Effector memory CD4-positive, alpha-beta T cell (primary cell): Measurements from ENCODE around the gene KRT33B.
"Not testable (repeated sequence)": the region's sequence is repeated elsewhere in the genome, so short reads cannot be mapped to it uniquely, and the experiment has no call there.

Experiments used
- DNase-seq, 3 donors: peaks; one replicate each; pipeline ENCODE4 v3.0.0-alpha.2; 2020
- H3K27ac ChIP-seq: 2 replicates; pipeline ENCODE4 v1.7.0; 2013; ENCODE audit warnings: mild to moderate bottlenecking, low read length, moderate library complexity; ENCODE audit not compliant: insufficient read depth, poor library complexity, severe bottlenecking
- H3K27me3 ChIP-seq: replicated peaks from 2 replicates; pipeline ENCODE4 v1.7.0; 2013; ENCODE audit warnings: mild to moderate bottlenecking, low read length; ENCODE audit not compliant: insufficient read depth, control insufficient read depth, poor library complexity, severe bottlenecking
- H3K36me3 ChIP-seq: 2 replicates; pipeline ENCODE4 v1.7.0; 2013; ENCODE audit warnings: mild to moderate bottlenecking, low read length, moderate library complexity; ENCODE audit not compliant: control insufficient read depth, insufficient read depth
- H3K4me1 ChIP-seq: 2 replicates; pipeline ENCODE4 v1.7.0; 2013; ENCODE audit warnings: low read length, mild to moderate bottlenecking; ENCODE audit not compliant: control insufficient read depth, insufficient read depth, poor library complexity, severe bottlenecking
- H3K4me3 ChIP-seq: 2 replicates; pipeline ENCODE4 v1.7.0; 2013; ENCODE audit warnings: low read length, low read depth, mild to moderate bottlenecking; ENCODE audit not compliant: insufficient read depth, poor library complexity, severe bottlenecking
- H3K9me3 ChIP-seq: 2 replicates; pipeline ENCODE4 v1.7.0; 2013; ENCODE audit warnings: mild to moderate bottlenecking, low read length, moderate library complexity; ENCODE audit not compliant: control insufficient read depth

Gene KRT33B

GRCh38 chr17:41352597-41353366 is 16.8 kb downstream of the KRT33B start:
- DNase-seq: no peak
- no peaks in the 10 kb centered on the region for H3K27me3 ChIP-seq
- no peak overlapping the region for H3K27ac ChIP-seq
- H3K4me1 ChIP-seq: peaks cover 7% of the 10 kb centered on the region
- H3K36me3 ChIP-seq: no peaks in the 10 kb centered on the region
- no peaks in the 10 kb centered on the region for H3K9me3 ChIP-seq
- no peak overlapping the region for H3K4me3 ChIP-seq

- Histone ChIP-seq H3K9me3 (no peaks in the 10 kb centered on the region), H3K36me3 (no peaks in the 10 kb centered on the region), H3K27me3 (no peaks in the 10 kb centered on the region), H3K4me1 (peaks cover 7% of the 10 kb centered on the region), H3K4me3 (no peak overlapping the region), H3K27ac (no peak overlapping the region)
- no peak for DNase-seq
These were observed 18.4 kb downstream of the KRT33B start for GRCh38 chr17:41351177-41351576.

GRCh38 chr17:41350381-41350878 is 19.2 kb downstream of the KRT33B start, which contains the start of gene KRT33A:
Gene KRT33A, minus strand, starts transcription at chr17:41350828. Its CDS starts 61 bp downstream, at chr17:41350767.
- DNase-seq, H3K36me3 ChIP-seq, H3K4me3 ChIP-seq, H3K27ac ChIP-seq, H3K27me3 ChIP-seq, H3K9me3 ChIP-seq, H3K4me1 ChIP-seq: not testable (repeated sequence)

- peaks cover 7% of the 10 kb centered on the region for H3K4me1 ChIP-seq
- H3K27me3 ChIP-seq: no peaks in the 10 kb centered on the region
- H3K4me3 ChIP-seq: no peak overlapping the region
- DNase-seq: no peak
- H3K27ac ChIP-seq: no peak overlapping the region
- H3K36me3 ChIP-seq: no peaks in the 10 kb centered on the region
- H3K9me3 ChIP-seq: peaks cover under 1% of the 10 kb centered on the region
These were observed 21.5 kb downstream of the KRT33B start for GRCh38 chr17:41347869-41348760.

DNA sequence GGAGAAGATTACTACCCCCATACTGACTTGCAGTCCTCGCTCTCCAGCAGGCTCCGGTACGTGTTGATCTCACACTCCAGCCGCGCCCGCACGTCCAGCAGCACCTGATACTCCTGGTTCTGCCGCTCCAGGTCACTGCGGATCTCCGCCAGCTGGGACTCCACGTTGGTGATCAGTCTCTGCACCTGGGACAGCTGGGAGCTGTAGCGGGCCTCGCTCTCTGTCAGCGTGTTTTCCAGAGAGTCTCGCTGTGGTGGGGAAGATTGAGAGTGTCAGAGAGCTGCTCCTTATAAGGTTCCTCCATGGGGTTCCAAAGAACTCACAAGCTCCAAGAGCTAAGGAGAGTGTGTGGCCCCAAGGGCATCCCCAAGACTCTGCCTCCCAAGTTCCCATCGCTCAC is 23.2 kb downstream of the KRT33B start:
- not testable (repeated sequence) for H3K4me1 ChIP-seq, H3K27ac ChIP-seq, DNase-seq, H3K27me3 ChIP-seq, H3K9me3 ChIP-seq, H3K36me3 ChIP-seq, H3K4me3 ChIP-seq

DNA sequence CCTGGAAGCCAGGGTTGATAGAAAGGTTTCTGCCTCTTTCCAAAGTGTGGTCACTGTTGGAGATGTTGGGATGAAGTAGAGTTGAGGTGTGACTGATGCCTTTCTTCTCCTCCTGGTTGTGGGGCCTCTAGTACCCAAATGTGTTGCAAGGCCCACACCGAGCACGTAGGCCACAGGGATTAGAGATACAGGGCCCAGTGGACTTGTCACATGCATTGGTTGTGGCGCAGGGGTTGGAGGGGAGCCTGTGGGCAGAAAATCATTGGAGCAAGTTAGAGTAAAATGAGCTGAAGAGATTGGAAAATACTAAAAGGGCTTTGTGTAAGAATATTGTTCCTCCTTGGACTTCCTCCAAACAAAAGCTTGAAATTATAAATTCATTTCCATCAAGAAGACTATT is 23.6 kb downstream of the KRT33B start:
- Histone ChIP-seq H3K27ac (no peak overlapping the region), H3K4me3 (no peak overlapping the region), H3K27me3 (no peaks in the 10 kb centered on the region), H3K4me1 (peaks cover 8% of the 10 kb centered on the region), H3K36me3 (no peaks in the 10 kb centered on the region), H3K9me3 (peaks cover 4% of the 10 kb centered on the region)
- no peak for DNase-seq

- Histone ChIP-seq H3K27me3 (no peaks in the 10 kb centered on the region), H3K36me3 (no peaks in the 10 kb centered on the region), H3K27ac (no peak overlapping the region), H3K4me3 (no peak overlapping the region), H3K4me1 (peaks cover 25% of the 10 kb centered on the region), H3K9me3 (peaks cover 4% of the 10 kb centered on the region)
- DNase-seq: no peak
These were observed 26.6 kb downstream of the KRT33B start for GRCh38 chr17:41343029-41343428.

DNA sequence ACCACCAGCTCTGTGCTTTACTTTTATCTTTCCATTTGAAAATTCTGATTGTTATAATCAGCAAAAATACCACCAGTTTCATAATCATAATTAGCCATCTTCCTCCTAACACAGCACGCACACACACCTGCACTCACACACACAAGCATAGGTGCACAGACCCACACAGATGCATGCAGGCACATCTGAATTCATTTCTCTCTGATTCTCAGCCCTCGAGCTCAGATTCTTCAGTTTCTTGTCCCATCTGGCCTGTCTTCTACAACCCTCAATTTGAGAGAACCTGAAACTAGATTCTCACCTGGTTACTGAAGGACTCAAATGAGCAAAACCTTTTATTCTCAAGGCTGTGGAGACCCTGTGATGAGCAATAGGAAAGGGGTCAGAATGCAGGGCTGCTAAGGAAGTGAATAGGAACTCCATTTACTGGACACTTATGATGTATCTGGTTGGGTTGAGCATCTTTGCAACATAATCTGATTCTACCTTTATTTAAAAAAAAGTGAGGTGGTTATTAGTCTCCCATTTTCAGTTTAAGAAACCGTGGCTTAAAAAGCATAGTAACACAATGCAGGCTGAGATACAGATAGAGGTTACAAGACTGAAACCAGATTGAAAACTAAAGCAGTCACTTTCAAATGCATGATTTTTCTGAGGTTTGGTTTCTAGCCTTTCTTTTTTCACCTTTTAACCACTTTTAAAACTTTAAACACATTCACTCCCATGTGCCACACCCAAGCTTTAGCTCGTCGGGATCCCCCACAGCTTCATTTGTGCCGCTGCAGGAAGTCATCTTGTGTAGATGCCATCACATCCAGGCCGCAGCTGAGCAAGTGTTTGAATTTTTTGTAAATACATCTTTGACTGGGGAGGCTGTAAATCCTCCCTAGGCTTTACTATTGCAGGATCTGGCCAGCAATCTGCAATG is 28.4 kb downstream of the KRT33B start:
- DNase-seq: peak; percentile 34 to 51 (median 34)
- Histone ChIP-seq H3K4me1 (peaks cover 25% of the 10 kb centered on the region), H3K27me3 (no peaks in the 10 kb centered on the region)

GRCh38 chr17:41340494-41340893 is 29.1 kb downstream of the KRT33B start:
- DNase-seq: no peak
- peaks cover 31% of the 10 kb centered on the region for H3K4me1 ChIP-seq
- H3K4me3 ChIP-seq: no peak overlapping the region
- peak overlapping the region; percentile 87 for H3K27ac ChIP-seq
- H3K27me3 ChIP-seq: no peaks in the 10 kb centered on the region
- peaks cover 4% of the 10 kb centered on the region for H3K9me3 ChIP-seq
- H3K36me3 ChIP-seq: no peaks in the 10 kb centered on the region

More for the DNA sequence above, 28.4 kb downstream of the KRT33B start:
- no peak overlapping the region for H3K4me3 ChIP-seq
- H3K9me3 ChIP-seq: peaks cover 4% of the 10 kb centered on the region
- peak overlapping the region; percentile 87 for H3K27ac ChIP-seq
- no peaks in the 10 kb centered on the region for H3K36me3 ChIP-seq
